Heart left ventricle (tissue), 13 donors: ENCODE results near the gene CTPS1.

ENCODE experiments used
- POLR2A ChIP-seq, 2 donors: fragments of 450-650 bp; IDR thresholded peaks; one replicate each; pipeline ENCODE4 v1.6.1; 2017; ENCODE audit warnings: antibody characterized with exemption in 2 of 2, mild to moderate bottlenecking in 2 of 2, moderate library complexity in 2 of 2
- TF ChIP-seq, protein P1 (sequence below), 12 donors: fragments of 200-600 bp; sonication (generic) in 4 of 12; IDR thresholded peaks; one replicate each; pipeline versions ENCODE4 v1.5.0 to v1.8.0; 2018 to 2022; ENCODE audit warnings: antibody characterized with exemption in 12 of 12, mild to moderate bottlenecking in 5 of 12
- donor health status: ischemic (EF 13 %, LVEDD 7.1; RV severe dilation, severe dysfunction).
- donor health status: DM: no; HTN: yes; CAD: no.
- donor health status: DM: no; HTN: no; CAD: no.
- donor health status: ischemic (EF 25% LVEDD 6.9; RV normal size, moderate dysfunction).
- donor health status: ischemic (EF 25% LVEDD 5.7; RV mildly dilated, moderate dysfunction).
- donor health status: ischemic (EF 35%, LVEDD 5.7; RV mildly dilated, moderate dysfunction).
- donor health status: nonischemic (EF 11% LVEDD 7.7; RV severe dilation, severe dysfunction).
- donor health status: DM: yes; HTN: yes; CAD: no.
- donor health status: PGD.
- donor health status: ischemic (EF 29% LVEDD 5.4; RV normal size, mild dysfunction).
- donor health status: nonischemic (EF 23%, LVEDD 6.1; RV moderate dilation, normal function).

DNA sequence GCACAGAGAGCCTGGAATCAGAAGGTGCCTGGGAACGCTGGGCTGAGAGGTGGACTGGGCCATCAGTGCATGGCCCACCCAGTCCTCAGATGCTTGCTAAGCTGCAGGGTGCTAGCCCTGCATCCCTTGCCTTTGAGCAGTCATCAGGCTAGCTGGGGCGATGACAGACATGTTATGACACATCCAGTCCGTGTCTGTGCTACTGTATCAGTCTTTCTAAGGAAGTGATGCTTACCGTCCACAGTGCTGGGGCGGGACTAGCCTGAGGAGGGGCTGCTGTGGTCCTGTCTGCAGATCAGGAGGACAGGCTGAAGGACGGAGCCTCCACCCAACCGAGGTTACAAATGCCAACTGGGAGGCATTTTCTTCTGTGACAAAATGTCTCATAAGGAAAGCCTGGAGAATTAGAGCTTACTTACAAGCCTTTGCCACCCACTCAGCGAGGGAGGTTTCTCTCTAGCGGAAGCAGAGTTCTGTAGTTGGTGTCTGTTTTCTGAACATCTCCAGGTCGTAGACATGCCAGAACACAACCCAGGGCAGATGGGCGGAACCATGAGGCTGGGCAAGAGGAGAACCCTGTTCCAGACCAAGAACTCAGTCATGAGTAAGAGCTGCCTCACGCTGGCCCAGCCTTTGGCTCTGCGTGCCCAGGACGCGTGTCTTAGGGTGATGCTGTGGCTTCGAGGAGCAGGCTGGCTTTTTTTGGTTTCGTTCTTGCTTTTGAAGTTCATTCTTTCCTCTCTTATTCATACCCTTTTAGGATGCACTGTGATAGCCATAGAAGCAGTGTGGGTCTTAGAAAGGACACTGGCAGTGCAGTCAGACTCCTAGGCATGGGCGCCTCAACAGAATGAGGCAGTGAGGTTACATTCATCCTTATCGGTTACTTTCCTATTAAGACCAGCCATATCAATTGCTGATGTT, 27.7 kb downstream of the CTPS1 start:
- no peak for TF ChIP-seq POLR2A (IDR thresholded peaks at IDR 0.05)
- TF ChIP-seq, protein P1, sequence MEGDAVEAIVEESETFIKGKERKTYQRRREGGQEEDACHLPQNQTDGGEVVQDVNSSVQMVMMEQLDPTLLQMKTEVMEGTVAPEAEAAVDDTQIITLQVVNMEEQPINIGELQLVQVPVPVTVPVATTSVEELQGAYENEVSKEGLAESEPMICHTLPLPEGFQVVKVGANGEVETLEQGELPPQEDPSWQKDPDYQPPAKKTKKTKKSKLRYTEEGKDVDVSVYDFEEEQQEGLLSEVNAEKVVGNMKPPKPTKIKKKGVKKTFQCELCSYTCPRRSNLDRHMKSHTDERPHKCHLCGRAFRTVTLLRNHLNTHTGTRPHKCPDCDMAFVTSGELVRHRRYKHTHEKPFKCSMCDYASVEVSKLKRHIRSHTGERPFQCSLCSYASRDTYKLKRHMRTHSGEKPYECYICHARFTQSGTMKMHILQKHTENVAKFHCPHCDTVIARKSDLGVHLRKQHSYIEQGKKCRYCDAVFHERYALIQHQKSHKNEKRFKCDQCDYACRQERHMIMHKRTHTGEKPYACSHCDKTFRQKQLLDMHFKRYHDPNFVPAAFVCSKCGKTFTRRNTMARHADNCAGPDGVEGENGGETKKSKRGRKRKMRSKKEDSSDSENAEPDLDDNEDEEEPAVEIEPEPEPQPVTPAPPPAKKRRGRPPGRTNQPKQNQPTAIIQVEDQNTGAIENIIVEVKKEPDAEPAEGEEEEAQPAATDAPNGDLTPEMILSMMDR (IDR thresholded peaks at IDR 0.05), result no peak
